GM23338 (cell line): ENCODE data around the gene ORC4.

Source experiments
- CREB1 ChIP-seq: fragments of 250-450 bp; sonication (Bioruptor Pico); IDR thresholded peaks from 2 replicates; pipeline ENCODE4 v1.5.0; 2020; ENCODE audit warnings: low read depth, mild to moderate bottlenecking, moderate library complexity
- CTCF ChIP-seq, 2 experiments: fragments of 200-600 bp in 1 of 2; sonication (generic) in 1 of 2; conservative IDR thresholded peaks; 2 replicates each; pipeline versions ENCODE4 v1.5.1 to v1.6.1; 2016 to 2017; ENCODE audit warnings: antibody characterized with exemption in 2 of 2, low read depth in 2 of 2, mild to moderate bottlenecking in 2 of 2, moderate library complexity in 1 of 2
- ETS1 ChIP-seq: IDR thresholded peaks from 2 replicates; pipeline ENCODE4 v1.6.1; 2016; ENCODE audit warnings: antibody characterized with exemption
- EZH2 ChIP-seq: fragments of 200-600 bp; sonication (generic); IDR thresholded peaks from one replicate; pipeline ENCODE4 v1.8.0; 2017; ENCODE audit warnings: antibody characterized with exemption, mild to moderate bottlenecking, low read depth; ENCODE audit not compliant: unreplicated experiment
- EZH2phosphoT487 ChIP-seq: fragments of 200-600 bp; sonication (generic); IDR thresholded peaks from one replicate; pipeline ENCODE4 v1.8.1; 2018; ENCODE audit warnings: antibody characterized with exemption; ENCODE audit not compliant: unreplicated experiment
- JUNB ChIP-seq: IDR thresholded peaks from one replicate; pipeline ENCODE4 v1.6.1; 2016; ENCODE audit warnings: antibody characterized with exemption; ENCODE audit not compliant: unreplicated experiment
- POLR2AphosphoS5 ChIP-seq: IDR thresholded peaks from 2 replicates; pipeline ENCODE4 v1.6.1; 2016; ENCODE audit warnings: antibody characterized with exemption, low read depth
- REST ChIP-seq: IDR thresholded peaks from one replicate; pipeline ENCODE4 v1.6.1; 2018; ENCODE audit warnings: antibody characterized with exemption; ENCODE audit not compliant: unreplicated experiment
- STAT1 ChIP-seq: IDR thresholded peaks from one replicate; pipeline ENCODE4 v1.6.1; 2016; ENCODE audit warnings: antibody characterized with exemption; ENCODE audit not compliant: unreplicated experiment
- ZNF114 ChIP-seq: fragments of 250-450 bp; sonication (Bioruptor Pico); IDR thresholded peaks from 2 replicates; pipeline ENCODE4 v1.5.0; 2020; ENCODE audit warnings: mild to moderate bottlenecking, moderate library complexity
- ZNF462 ChIP-seq: fragments of 250-450 bp; sonication (Bioruptor Pico); IDR thresholded peaks from 2 replicates; pipeline ENCODE4 v1.5.0; 2020; ENCODE audit warnings: mild to moderate bottlenecking, moderate library complexity

- TF ChIP-seq CTCF (conservative IDR thresholded peaks at IDR 0.05; ENCODE audit: low read depth in 2 of 2) = no peak
- no peak for TF ChIP-seq EZH2
- no peak for TF ChIP-seq JUNB
- no peak for TF ChIP-seq EZH2phosphoT487
- TF ChIP-seq POLR2AphosphoS5 = no peak
- TF ChIP-seq REST = no peak
- no peak for TF ChIP-seq CREB1 (CRISPR knock-in tag)
- no peak for TF ChIP-seq ETS1
- no peak for TF ChIP-seq STAT1
- no peak for TF ChIP-seq ZNF114
- TF ChIP-seq ZNF462 (CRISPR knock-in tag) = no peak
Measured at GRCh38 chr2:148014616-148015015, 5.9 kb downstream of the ORC4 start.
